ENCODE data around the gene MR1. TPM values are rescaled to one million over a fixed set of nuclear protein-coding genes. Genes with fewer than 3 reads are reported as not detected.

Gene MR1
- total RNA-seq, 1 experiment from 2014 or later = 6.6 TPM

DNA sequence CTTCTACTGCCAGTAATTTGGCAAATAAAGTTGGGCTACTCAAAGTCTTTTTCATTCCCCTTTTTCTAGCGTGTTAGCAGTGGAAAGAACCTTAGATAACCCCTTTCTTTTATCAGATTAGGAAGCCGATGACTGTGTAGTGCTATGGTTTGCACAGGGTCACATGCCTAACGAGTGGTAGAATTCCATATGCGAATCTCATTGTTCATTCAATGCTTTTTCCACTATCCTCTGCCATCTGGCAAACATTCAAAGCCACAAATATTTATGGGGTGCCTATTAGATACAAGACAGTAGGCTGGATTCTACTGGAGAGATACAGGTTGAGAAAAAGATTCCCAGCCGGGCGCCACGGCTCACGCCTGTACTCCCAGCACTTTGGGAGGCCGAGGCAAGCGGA lies 39.9 kb downstream of the MR1 start:
- intact Hi-C loops (cut with micrococcal nuclease) = no loop called here
- H3K4me3 ChIP-seq (replicated peaks in 1 of 2; ENCODE audit: low read depth in 1 of 2, low read length in 2 of 2) = no peak overlapping the region
- H3K9me3 ChIP-seq (ENCODE audit: control insufficient read depth in 1 of 2, insufficient read depth in 1 of 2, low read depth in 1 of 2, low read length in 2 of 2) = no peaks in the 10 kb centered on the region
- H3K27me3 ChIP-seq (ENCODE audit: insufficient read depth, low read length) = no peaks in the 10 kb centered on the region
- DNase-seq (ENCODE audit: low read depth, low spot score) (no peak), ATAC-seq (peak; percentile 72)
- H4K20me1 ChIP-seq (ENCODE audit: insufficient read depth) = no peaks in the 10 kb centered on the region
- peak overlapping the region; percentile 46 for H3K4me2 ChIP-seq (ENCODE audit: low read length)
- H3K36me3 ChIP-seq (ENCODE audit: control insufficient read depth in 1 of 2, insufficient read depth in 2 of 2, low read length in 2 of 2) = no peaks in the 10 kb centered on the region
- no TSS peak for BruUV-seq (replicated peaks)
- peaks cover 19 to 29% of the 10 kb centered on the region in 2 experiments for H3K4me1 ChIP-seq (ENCODE audit: control insufficient read depth in 1 of 2, insufficient read depth in 2 of 2, low read length in 2 of 2)
- ChIA-PET CTCF (no interaction called here), POLR2A (no interaction called here), RAD21 (ENCODE audit: low non-redundant PET in 1 of 2, low total read pairs in 2 of 2, uncharacterized antibody in 2 of 2, unreplicated experiment in 2 of 2) (no interaction called here)
- peak overlapping the region; percentile 2 for H2AFZ ChIP-seq (ENCODE audit: low read depth, low read length, poor library complexity, severe bottlenecking)
- TF ChIP-seq CBX3 (IDR thresholded peaks at IDR 0.05; ENCODE audit: low read depth) (0 out of 2 replicates have a peak, but pooled peaks have one; percentile 23), CTCF (IDR thresholded peaks at IDR 0.05 in 2 of 3, conservative IDR thresholded peaks at IDR 0.05 in 1 of 3; ENCODE audit: borderline replicate concordance in 1 of 3, insufficient read depth in 1 of 3, low read depth in 2 of 3, low read length in 2 of 3) (no peak), POLR2AphosphoS5 (IDR thresholded peaks at IDR 0.05; ENCODE audit: low read depth, low read length) (no peak), SIN3A (IDR thresholded peaks at IDR 0.05; ENCODE audit: low read depth) (0 out of 2 replicates have a peak, but pooled peaks have one; percentile 39), JUND (IDR thresholded peaks at IDR 0.05) (peak; percentile 20; the same call in 1 of the 2 replicates), SP1 (IDR thresholded peaks at IDR 0.05; ENCODE audit: low read depth) (peak; percentile 50)
- TF ChIP-seq, protein P1, sequence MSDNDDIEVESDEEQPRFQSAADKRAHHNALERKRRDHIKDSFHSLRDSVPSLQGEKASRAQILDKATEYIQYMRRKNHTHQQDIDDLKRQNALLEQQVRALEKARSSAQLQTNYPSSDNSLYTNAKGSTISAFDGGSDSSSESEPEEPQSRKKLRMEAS (IDR thresholded peaks at IDR 0.05) = peak; percentile 38; the same call in 1 of the 2 replicates
- no peaks in the 10 kb centered on the region for H3K9me2 ChIP-seq (ENCODE audit: insufficient read depth)
- H3K79me2 ChIP-seq (ENCODE audit: insufficient read depth, low read length) = no peaks in the 10 kb centered on the region
- peak overlapping the region; percentile 50; the same call in 1 of the 2 replicates for H3K27ac ChIP-seq (ENCODE audit: low read depth, low read length)
- H3K9ac ChIP-seq (ENCODE audit: low read length) = no peak overlapping the region

DNA sequence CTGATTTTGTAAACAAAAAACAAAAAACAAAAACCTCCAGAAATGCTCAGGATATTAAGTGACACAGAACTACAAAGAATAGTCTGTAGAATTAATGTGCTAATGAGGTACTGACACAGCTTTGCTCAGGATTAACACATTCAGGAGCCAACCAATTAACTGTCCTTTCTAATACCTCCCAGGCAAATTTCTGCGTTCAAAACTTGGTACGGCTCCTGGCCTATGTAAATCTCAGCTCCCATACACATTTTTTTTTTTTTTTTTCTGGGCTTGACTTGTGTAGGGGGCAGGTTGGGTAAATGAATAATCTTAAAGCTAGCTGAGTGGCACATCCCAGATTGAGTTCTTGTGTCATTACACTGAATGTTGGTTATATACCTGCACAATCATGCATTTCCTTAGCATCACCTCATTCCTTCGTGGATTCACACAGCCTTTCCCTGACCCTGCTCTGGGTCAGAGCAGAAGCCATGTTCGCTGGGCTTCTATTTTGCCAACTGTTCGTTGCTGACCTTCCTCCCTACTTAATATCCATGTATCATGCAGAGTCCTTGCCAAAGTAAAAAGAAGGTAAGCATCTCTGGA lies 42.1 kb downstream of the MR1 start:
- no peak for ATAC-seq
- Histone ChIP-seq H4K20me1 (ENCODE audit: insufficient read depth) (no peaks in the 10 kb centered on the region), H3K27ac (ENCODE audit: low read depth, low read length) (no peak overlapping the region), H3K27me3 (ENCODE audit: insufficient read depth, low read length) (no peaks in the 10 kb centered on the region), H3K9me2 (ENCODE audit: insufficient read depth) (no peaks in the 10 kb centered on the region), H3K36me3 (ENCODE audit: control insufficient read depth in 1 of 2, insufficient read depth in 2 of 2, low read length in 2 of 2) (no peaks in the 10 kb centered on the region), H3K4me2 (ENCODE audit: low read length) (no peak overlapping the region), H3K9me3 (ENCODE audit: control insufficient read depth in 1 of 2, insufficient read depth in 1 of 2, low read depth in 1 of 2, low read length in 2 of 2) (no peaks in the 10 kb centered on the region), H2AFZ (ENCODE audit: low read depth, low read length, poor library complexity, severe bottlenecking) (no peak overlapping the region), H3K79me2 (ENCODE audit: insufficient read depth, low read length) (no peaks in the 10 kb centered on the region), H3K4me1 (ENCODE audit: control insufficient read depth in 1 of 2, insufficient read depth in 2 of 2, low read length in 2 of 2) (peaks cover 19 to 34% of the 10 kb centered on the region in 2 experiments), H3K4me3 (replicated peaks in 1 of 2; ENCODE audit: low read depth in 1 of 2, low read length in 2 of 2) (no peak overlapping the region), H3K9ac (ENCODE audit: low read length) (no peak overlapping the region)
- intact Hi-C loops (cut with micrococcal nuclease) = no loop called here
- no TSS peak for BruUV-seq (replicated peaks)
- ChIA-PET CTCF (interaction anchor here (0.9 to 1.0 kb wide), 2 partner anchors 8 to 66 kb away, joined by 3 to 8 read pairs; no protein-coding TSS in a partner anchor), RAD21 (ENCODE audit: low non-redundant PET in 1 of 2, low total read pairs in 2 of 2, uncharacterized antibody in 2 of 2, unreplicated experiment in 2 of 2) (no interaction called here), POLR2A (no interaction called here)
- TF ChIP-seq TCF7L2 (IDR thresholded peaks at IDR 0.05; ENCODE audit: borderline replicate concordance, extremely low read depth, insufficient read depth, insufficient read length) (no peak), POLR2AphosphoS5 (IDR thresholded peaks at IDR 0.05; ENCODE audit: low read depth, low read length) (no peak), RAD21 (IDR thresholded peaks at IDR 0.05; ENCODE audit: low read depth) (no peak), SIN3A (IDR thresholded peaks at IDR 0.05; ENCODE audit: low read depth) (no peak), ELF1 (IDR thresholded peaks at IDR 0.05; ENCODE audit: borderline replicate concordance, low read depth) (no peak)
- no peak for DNase-seq (ENCODE audit: low read depth, low spot score)

Measured in HCT116 (cell line).